Prostate gland (tissue), 2 donors: ENCODE data around the gene FAM24B. TPM values are rescaled to one million over a fixed set of nuclear protein-coding genes. Genes with fewer than 3 reads are reported as not detected.

Experiments used
- DNase-seq: peaks from one replicate; pipeline ENCODE4 v3.0.0-alpha.2; 2019; ENCODE audit warnings: low spot score
- H3K27ac ChIP-seq, 2 donors: fragments of 200-600 bp; sonication (generic); 2 replicates each; pipeline ENCODE4 v1.5.1; 2017 to 2019
- H3K27me3 ChIP-seq: fragments of 200-600 bp; sonication (generic); replicated peaks from 2 replicates; pipeline ENCODE4 v1.5.1; 2019; ENCODE audit not compliant: insufficient read depth
- H3K36me3 ChIP-seq, 2 donors: fragments of 200-600 bp; sonication (generic); 1 replicate in 1 of 2; 2 replicates in 1 of 2; pipeline versions ENCODE4 v1.5.1 to v1.8.1; 2017 to 2019
- H3K4me1 ChIP-seq: fragments of 200-600 bp; sonication (generic); replicated peaks from 2 replicates; pipeline ENCODE4 v1.5.1; 2019
- H3K4me3 ChIP-seq, 2 donors: fragments of 200-600 bp; sonication (generic); 2 replicates each; pipeline ENCODE4 v1.5.1; 2017 to 2019
- H3K9me3 ChIP-seq: fragments of 200-600 bp; sonication (generic); 2 replicates; pipeline ENCODE4 v1.5.1; 2017
- CTCF ChIP-seq, 4 experiments: fragments of 200-600 bp in 2 of 4; fragments of 450-650 bp in 2 of 4; sonication (generic) in 2 of 4; IDR thresholded peaks; 1 replicate in 3 of 4; 2 replicates in 1 of 4; pipeline ENCODE4 v1.5.1; 2016 to 2019; ENCODE audit warnings: antibody characterized with exemption in 4 of 4, mild to moderate bottlenecking in 2 of 4, moderate library complexity in 2 of 4
- POLR2A ChIP-seq: fragments of 450-650 bp; IDR thresholded peaks from one replicate; pipeline ENCODE4 v1.6.1; 2016; ENCODE audit warnings: antibody characterized with exemption, mild to moderate bottlenecking
- POLR2AphosphoS5 ChIP-seq: sonication (generic); formaldehyde crosslinking; IDR thresholded peaks from one replicate; pipeline ENCODE4 v1.6.1; 2017; ENCODE audit warnings: antibody characterized with exemption
- WGBS: methylation state at CpG from one replicate; pipeline ENCODE4 v1.1.5; 2018; 5-methylcytosine and 5-hydroxymethylcytosine counted together
- intact Hi-C: fragments of 100-400 bp; cut with DNase I; formaldehyde crosslinking; loops from one replicate; pipeline ENCODE4 v1.14.2; 2022
- total RNA-seq, 2 donors: library from RNA; depleted of rRNA; stranded (reverse); fragments of >200 nt; gene quantifications; one replicate each; pipeline ENCODE4 v1.1.0, GENCODE V29; 2016

Gene FAM24B
- total RNA-seq, 2 donors from 2014 or later = 5.7 to 5.9 TPM

GRCh38 chr10:122856902-122857301 is 22.5 kb downstream of the FAM24B start:
- Histone ChIP-seq H3K36me3 (no peaks in the 10 kb centered on the region), H3K27ac (no peak overlapping the region), H3K4me3 (no peak overlapping the region), H3K4me1 (no peaks in the 10 kb centered on the region), H3K9me3 (no peaks in the 10 kb centered on the region), H3K27me3 (no peaks in the 10 kb centered on the region)
- intact Hi-C loops = no loop called here
- TF ChIP-seq POLR2AphosphoS5 = no peak
- no peak for TF ChIP-seq CTCF (IDR thresholded peaks at IDR 0.05)
- WGBS = 94% methylated on average over 1 of the region's 1 CpG
- no peak for DNase-seq

GRCh38 chr10:122855745-122856144 is 23.6 kb downstream of the FAM24B start:
- Histone ChIP-seq H3K27ac (no peak overlapping the region), H3K4me3 (no peak overlapping the region), H3K27me3 (no peaks in the 10 kb centered on the region), H3K36me3 (no peaks in the 10 kb centered on the region), H3K4me1 (peaks cover 2% of the 10 kb centered on the region), H3K9me3 (no peaks in the 10 kb centered on the region)
- no peak for DNase-seq
- 74% methylated on average over 3 of the region's 3 CpGs for WGBS
- TF ChIP-seq CTCF (IDR thresholded peaks at IDR 0.05) (no peak), POLR2A (no peak), POLR2AphosphoS5 (no peak)
- intact Hi-C loops = no loop called here

GRCh38 chr10:122854648-122855047 is 24.7 kb downstream of the FAM24B start:
- H3K36me3 ChIP-seq = no peaks in the 10 kb centered on the region
- 89% methylated on average over 5 of the region's 5 CpGs for WGBS
- H3K4me3 ChIP-seq = no peak overlapping the region
- intact Hi-C loops = no loop called here
- H3K27me3 ChIP-seq = no peaks in the 10 kb centered on the region
- DNase-seq = no peak
- TF ChIP-seq POLR2AphosphoS5 (no peak), CTCF (IDR thresholded peaks at IDR 0.05) (no peak), POLR2A (no peak)
- H3K4me1 ChIP-seq = peaks cover 2% of the 10 kb centered on the region
- no peaks in the 10 kb centered on the region for H3K9me3 ChIP-seq
- H3K27ac ChIP-seq = no peak overlapping the region

GRCh38 chr10:122853665-122854313 is 25.6 kb downstream of the FAM24B start:
- no peak overlapping the region for H3K4me3 ChIP-seq
- no peaks in the 10 kb centered on the region for H3K27me3 ChIP-seq
- no peaks in the 10 kb centered on the region for H3K36me3 ChIP-seq
- DNase-seq = no peak
- TF ChIP-seq CTCF (IDR thresholded peaks at IDR 0.05) = no peak
- no peak for TF ChIP-seq POLR2A
- no peak for TF ChIP-seq POLR2AphosphoS5
- intact Hi-C loops = no loop called here
- peaks cover 2% of the 10 kb centered on the region for H3K4me1 ChIP-seq
- WGBS = 88% methylated on average over 1 of the region's 1 CpG
- no peak overlapping the region for H3K27ac ChIP-seq
- H3K9me3 ChIP-seq = no peaks in the 10 kb centered on the region

- H3K9me3 ChIP-seq = no peaks in the 10 kb centered on the region
- no peaks in the 10 kb centered on the region for H3K36me3 ChIP-seq
- H3K27ac ChIP-seq = no peak overlapping the region
- WGBS = 100% methylated on average over 2 of the region's 2 CpGs
- H3K27me3 ChIP-seq = no peaks in the 10 kb centered on the region
- intact Hi-C loops = no loop called here
- TF ChIP-seq POLR2A = no peak
- TF ChIP-seq POLR2AphosphoS5 = no peak
- no peak for TF ChIP-seq CTCF (IDR thresholded peaks at IDR 0.05)
- no peak for DNase-seq
- H3K4me1 ChIP-seq = peaks cover 2% of the 10 kb centered on the region
- no peak overlapping the region for H3K4me3 ChIP-seq
Observed at GRCh38 chr10:122852261-122852660, 27.1 kb downstream of the FAM24B start.
